Subcutaneous adipose tissue (tissue), 4 donors: Measurements from ENCODE around the gene EDN1. TPM values are rescaled to one million over a fixed set of nuclear protein-coding genes. Genes with fewer than 3 reads are reported as not detected.

Experiments used
- total RNA-seq, 4 donors: library from RNA; depleted of rRNA; stranded (reverse); fragments of >200 nt; gene quantifications; one replicate each; pipeline ENCODE4 v1.1.0, GENCODE V29; 2016
- TF ChIP-seq, protein P1 (sequence below): fragments of 450-650 bp; IDR thresholded peaks from one replicate; pipeline ENCODE4 v1.5.1; 2016; ENCODE audit warnings: low read depth, mild to moderate bottlenecking, control low read depth, antibody characterized with exemption, moderate library complexity

The EDN1 gene
- total RNA-seq, 4 donors from 2014 or later, result 7.7 to 23.4 (median 14.4) TPM

- TF ChIP-seq, protein P1, sequence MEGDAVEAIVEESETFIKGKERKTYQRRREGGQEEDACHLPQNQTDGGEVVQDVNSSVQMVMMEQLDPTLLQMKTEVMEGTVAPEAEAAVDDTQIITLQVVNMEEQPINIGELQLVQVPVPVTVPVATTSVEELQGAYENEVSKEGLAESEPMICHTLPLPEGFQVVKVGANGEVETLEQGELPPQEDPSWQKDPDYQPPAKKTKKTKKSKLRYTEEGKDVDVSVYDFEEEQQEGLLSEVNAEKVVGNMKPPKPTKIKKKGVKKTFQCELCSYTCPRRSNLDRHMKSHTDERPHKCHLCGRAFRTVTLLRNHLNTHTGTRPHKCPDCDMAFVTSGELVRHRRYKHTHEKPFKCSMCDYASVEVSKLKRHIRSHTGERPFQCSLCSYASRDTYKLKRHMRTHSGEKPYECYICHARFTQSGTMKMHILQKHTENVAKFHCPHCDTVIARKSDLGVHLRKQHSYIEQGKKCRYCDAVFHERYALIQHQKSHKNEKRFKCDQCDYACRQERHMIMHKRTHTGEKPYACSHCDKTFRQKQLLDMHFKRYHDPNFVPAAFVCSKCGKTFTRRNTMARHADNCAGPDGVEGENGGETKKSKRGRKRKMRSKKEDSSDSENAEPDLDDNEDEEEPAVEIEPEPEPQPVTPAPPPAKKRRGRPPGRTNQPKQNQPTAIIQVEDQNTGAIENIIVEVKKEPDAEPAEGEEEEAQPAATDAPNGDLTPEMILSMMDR, result no peak
Observed at GRCh38 chr6:12328701-12329100, 38.5 kb downstream of the EDN1 start.

DNA sequence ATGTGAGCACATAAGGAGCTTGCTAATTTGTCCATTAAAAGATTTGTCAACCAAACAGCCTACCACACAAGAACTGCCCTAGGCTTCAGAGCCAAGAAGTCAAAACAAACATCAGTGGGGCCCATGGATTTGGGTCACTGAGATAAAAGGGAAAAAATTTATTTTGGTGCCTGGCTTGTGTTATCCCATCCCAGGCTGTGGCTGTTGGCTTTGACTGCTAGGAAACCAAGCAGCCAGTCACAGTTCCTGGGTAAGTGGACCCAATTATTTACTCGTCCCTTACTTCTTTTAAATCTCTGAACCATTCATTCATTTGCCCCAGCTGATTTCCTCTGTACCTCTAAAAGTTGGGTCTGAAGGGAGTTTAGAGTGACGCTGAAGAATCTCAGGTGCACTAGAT lies 41.3 kb downstream of the EDN1 start:
- TF ChIP-seq, protein P1, result no peak

- TF ChIP-seq, protein P1, result no peak
Observed at GRCh38 chr6:12331951-12332749, 42.0 kb downstream of the EDN1 start.

DNA sequence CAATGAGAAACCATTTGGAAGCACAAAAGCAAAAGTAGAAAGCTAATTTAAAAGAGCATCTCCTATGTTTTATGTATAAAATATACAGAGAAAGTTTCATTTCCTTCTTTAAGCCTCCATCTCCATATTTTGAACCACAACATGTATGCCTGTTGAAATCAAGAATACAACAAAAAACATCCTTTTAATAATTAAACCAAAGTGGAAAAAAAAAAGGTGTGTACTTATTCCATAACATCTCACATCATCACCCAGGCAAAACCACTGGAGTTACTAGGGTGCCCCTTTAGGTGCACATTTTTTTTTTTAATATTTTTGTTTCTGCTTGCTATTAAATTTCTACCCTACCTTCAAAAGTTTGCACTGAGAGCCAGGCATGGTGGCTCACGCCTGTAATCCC lies 43.0 kb downstream of the EDN1 start:
- TF ChIP-seq, protein P1, result no peak

DNA sequence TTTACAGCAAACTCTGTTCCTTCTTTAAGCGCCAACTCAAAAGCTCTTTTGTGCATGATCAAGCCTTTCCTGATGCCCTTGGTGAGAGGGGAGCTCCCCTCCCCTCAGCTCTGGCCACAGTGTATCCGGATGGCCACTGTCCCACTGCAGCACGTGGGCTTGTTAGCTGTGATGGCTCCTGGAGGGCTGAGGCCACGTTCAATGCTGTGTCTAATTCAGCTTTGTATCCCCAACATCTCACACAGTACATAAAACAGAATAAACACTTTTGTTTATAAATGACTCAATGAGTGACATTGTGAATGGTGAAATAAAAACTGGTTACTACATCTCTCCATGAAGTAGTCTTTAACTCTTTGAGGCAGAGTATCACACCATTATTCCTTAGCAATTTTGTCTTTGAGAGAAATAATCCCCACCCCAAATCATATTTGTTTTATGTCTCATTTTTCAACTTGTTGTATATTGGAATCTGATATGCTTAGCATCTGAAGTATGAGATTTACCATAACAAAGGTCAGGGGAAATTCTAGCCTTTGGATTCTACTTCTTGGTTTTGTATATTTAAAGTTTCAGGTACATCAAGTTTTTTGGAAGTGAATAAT lies 44.5 kb downstream of the EDN1 start:
- TF ChIP-seq, protein P1, result no peak

DNA sequence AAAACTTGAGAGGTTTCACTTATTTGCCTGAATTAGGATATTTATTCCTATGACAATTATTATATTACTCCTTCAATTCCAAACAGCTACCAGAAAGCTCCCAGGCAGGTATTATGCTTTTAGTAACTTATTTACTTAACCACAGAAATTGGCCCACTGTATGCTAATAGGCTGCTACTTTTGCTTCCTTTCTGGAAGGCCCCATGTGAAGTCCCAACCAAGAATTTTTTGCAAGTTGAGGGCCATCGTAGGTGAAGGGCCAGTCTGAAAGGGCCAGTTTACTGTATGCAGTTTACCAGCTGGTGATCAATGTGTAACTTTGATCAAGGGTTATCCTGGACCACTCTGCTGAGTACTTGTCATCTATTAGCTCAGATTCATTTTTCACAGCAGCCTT lies 45.0 kb downstream of the EDN1 start:
- TF ChIP-seq, protein P1, result no peak

- TF ChIP-seq, protein P1, result no peak
Observed at GRCh38 chr6:12335717-12336116, 45.6 kb downstream of the EDN1 start.
